ENCODE data around the gene CCDC187. TPM values are rescaled to one million over a fixed set of nuclear protein-coding genes. Genes with fewer than 3 reads are reported as not detected.

The CCDC187 gene
- total and polyA plus RNA-seq, 2 of the 13 experiments (the other 11 are each of a cell fraction or from before 2014, with no cell fraction given) = 0.03 to 0.13 TPM

DNA sequence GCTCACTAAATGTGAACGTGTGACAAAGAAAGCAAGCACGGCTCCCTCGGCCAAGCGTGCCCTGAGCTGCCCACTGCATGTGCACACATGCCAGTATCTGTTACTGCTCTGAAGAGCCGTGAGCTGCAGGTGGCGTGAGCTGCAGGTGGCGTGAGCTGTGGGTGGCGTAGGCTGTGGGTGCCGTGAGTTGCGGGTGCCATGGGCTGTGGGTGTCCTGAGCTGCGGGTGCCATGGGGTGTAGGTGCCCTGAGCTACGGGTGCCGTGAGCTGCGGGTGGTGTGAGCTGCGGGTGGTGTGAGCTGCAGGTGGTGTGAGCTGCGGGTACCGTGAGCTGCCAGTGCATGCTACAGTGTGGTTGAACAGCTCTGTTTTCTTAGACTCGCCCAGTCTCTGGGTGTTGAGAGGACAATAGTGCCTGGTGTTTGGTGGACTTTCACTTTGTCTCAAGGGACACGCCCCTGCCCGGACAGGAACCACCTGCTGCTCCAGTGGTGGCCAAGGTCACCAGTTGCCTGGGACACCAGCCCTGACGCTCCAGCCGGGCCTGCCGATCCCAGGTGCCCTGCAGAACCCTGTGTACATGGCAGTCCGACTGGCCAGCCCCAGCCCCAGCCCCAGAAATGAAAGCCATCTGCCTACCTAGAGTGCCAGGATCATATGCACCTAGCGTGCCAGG is 6.7 kb downstream of the CCDC187 start (continued):
- TF ChIP-seq, protein P1, sequence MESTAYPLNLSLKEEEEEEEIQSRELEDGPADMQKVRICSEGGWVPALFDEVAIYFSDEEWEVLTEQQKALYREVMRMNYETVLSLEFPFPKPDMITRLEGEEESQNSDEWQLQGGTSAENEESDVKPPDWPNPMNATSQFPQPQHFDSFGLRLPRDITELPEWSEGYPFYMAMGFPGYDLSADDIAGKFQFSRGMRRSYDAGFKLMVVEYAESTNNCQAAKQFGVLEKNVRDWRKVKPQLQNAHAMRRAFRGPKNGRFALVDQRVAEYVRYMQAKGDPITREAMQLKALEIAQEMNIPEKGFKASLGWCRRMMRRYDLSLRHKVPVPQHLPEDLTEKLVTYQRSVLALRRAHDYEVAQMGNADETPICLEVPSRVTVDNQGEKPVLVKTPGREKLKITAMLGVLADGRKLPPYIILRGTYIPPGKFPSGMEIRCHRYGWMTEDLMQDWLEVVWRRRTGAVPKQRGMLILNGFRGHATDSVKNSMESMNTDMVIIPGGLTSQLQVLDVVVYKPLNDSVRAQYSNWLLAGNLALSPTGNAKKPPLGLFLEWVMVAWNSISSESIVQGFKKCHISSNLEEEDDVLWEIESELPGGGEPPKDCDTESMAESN (CRISPR knock-in tag; conservative IDR thresholded peaks at IDR 0.05) = no peak
- TF ChIP-seq, protein P2, sequence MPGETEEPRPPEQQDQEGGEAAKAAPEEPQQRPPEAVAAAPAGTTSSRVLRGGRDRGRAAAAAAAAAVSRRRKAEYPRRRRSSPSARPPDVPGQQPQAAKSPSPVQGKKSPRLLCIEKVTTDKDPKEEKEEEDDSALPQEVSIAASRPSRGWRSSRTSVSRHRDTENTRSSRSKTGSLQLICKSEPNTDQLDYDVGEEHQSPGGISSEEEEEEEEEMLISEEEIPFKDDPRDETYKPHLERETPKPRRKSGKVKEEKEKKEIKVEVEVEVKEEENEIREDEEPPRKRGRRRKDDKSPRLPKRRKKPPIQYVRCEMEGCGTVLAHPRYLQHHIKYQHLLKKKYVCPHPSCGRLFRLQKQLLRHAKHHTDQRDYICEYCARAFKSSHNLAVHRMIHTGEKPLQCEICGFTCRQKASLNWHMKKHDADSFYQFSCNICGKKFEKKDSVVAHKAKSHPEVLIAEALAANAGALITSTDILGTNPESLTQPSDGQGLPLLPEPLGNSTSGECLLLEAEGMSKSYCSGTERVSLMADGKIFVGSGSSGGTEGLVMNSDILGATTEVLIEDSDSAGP (CRISPR knock-in tag; IDR thresholded peaks at IDR 0.05; ENCODE audit: borderline replicate concordance) = peak; percentile 55; the same call in 1 of the 2 replicates
- TF ChIP-seq THRA (CRISPR knock-in tag; IDR thresholded peaks at IDR 0.05; ENCODE audit: borderline replicate concordance) (0 out of 2 replicates have a peak, but pooled peaks have one; percentile 42), ARID3A (IDR thresholded peaks at IDR 0.05; ENCODE audit: low read depth, low read length) (no peak), CCDC6 (CRISPR knock-in tag; IDR thresholded peaks at IDR 0.05) (no peak; the same call in 1 of the 2 replicates), TEF (CRISPR knock-in tag; IDR thresholded peaks at IDR 0.05) (no peak), SUZ12 (IDR thresholded peaks at IDR 0.05; ENCODE audit: low read depth, low read length) (no peak), ZNF678 (CRISPR knock-in tag; IDR thresholded peaks at IDR 0.05) (no peak), MXD3 (CRISPR knock-in tag; IDR thresholded peaks at IDR 0.05) (no peak), ZNF180 (CRISPR knock-in tag; IDR thresholded peaks at IDR 0.05; ENCODE audit: borderline replicate concordance, low read depth) (no peak), SP5 (CRISPR knock-in tag; IDR thresholded peaks at IDR 0.05; ENCODE audit: borderline replicate concordance, low read depth) (peak; percentile 76; the same call in 1 of the 2 replicates), SOX13 (IDR thresholded peaks at IDR 0.05) (peak; percentile 33; the same call in 1 of the 2 replicates), SOX13 (CRISPR knock-in tag; conservative IDR thresholded peaks at IDR 0.05 in 1 of 2, IDR thresholded peaks at IDR 0.05 in 1 of 2) (peak in 1 of 2 experiments; percentile 94; a peak in 2 of 4 replicates), HDAC2 (CRISPR knock-in tag; IDR thresholded peaks at IDR 0.05) (peak; percentile 44; the same call in 1 of the 2 replicates)
